GM18526 (cell line): ENCODE data around the gene HS6ST2.

Experiments
- POLR2A ChIP-seq: IDR thresholded peaks from 3 replicates; pipeline ENCODE4 v1.6.1; 2011; ENCODE audit not compliant: insufficient read length; ENCODE audit errors: extremely low read depth

The HS6ST2 gene

GRCh38 chrX:132668178-132668577 is 290.3 kb downstream of the HS6ST2 start:
- no peak for TF ChIP-seq POLR2A

- TF ChIP-seq POLR2A = no peak
Measured at GRCh38 chrX:132665676-132666075, 292.8 kb downstream of the HS6ST2 start.

DNA sequence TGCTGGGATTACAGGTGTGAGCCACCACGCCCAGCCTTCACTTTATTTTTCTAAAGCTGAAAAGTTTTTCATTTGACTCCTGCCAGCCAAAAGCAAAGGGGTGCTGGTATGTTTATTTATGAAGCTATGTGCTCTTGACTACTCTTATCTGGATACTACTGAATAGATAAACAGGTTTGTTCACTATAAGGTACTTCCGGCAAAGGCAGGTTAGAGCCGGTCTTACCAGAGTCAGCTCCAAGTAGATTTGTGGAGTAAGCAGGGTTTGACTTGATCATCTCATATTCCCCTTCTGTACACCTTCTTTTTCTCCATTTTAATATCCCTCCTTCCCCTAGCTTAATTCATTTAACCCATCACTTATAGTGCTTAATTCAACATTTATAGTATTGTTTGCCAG is 294.2 kb downstream of the HS6ST2 start:
- TF ChIP-seq POLR2A = no peak

DNA sequence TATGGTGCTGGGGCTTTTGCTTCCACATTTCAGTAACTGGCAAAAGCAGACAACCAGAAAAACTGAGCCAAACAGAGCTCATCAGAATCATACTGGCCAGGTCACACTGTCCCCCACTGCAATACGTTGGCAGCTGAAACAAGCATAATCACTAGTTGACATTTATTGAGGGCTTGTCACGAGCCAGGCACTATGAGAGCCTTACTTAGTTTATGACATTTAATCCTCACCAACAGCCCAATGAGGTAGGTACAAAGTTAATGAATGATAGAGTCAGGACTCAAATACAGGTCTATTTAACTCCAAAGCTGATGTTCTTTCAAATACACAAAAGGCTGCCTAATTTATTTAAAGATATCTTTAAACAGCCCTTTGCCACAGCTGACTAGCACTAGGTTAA is 295.6 kb downstream of the HS6ST2 start:
- no peak for TF ChIP-seq POLR2A

- TF ChIP-seq POLR2A = no peak
Measured at GRCh38 chrX:132657876-132658275, 300.6 kb downstream of the HS6ST2 start.

DNA sequence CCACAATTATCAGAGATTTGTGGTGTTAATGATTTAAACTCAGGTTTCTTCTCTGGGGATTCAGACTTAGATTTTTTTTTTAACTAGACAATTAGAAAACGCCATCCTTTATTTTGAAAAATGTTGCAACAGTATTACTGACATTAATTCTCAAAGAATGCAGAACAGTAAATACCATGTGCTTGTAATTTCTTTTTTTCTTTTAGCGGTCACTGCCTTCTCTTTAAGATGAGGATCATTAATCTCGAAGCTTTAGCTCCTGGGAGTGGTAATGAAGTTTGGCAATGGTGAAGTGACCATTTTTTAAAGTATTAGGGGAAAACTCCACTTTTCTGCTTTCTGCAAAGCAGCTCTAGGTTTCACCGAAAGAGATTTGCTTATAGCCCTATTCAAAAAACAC is 305.6 kb downstream of the HS6ST2 start:
- no peak for TF ChIP-seq POLR2A

- no peak for TF ChIP-seq POLR2A
Measured at GRCh38 chrX:132651421-132652086, 306.9 kb downstream of the HS6ST2 start.

- no peak for TF ChIP-seq POLR2A
Measured at GRCh38 chrX:132648895-132649294, 309.5 kb downstream of the HS6ST2 start.

DNA sequence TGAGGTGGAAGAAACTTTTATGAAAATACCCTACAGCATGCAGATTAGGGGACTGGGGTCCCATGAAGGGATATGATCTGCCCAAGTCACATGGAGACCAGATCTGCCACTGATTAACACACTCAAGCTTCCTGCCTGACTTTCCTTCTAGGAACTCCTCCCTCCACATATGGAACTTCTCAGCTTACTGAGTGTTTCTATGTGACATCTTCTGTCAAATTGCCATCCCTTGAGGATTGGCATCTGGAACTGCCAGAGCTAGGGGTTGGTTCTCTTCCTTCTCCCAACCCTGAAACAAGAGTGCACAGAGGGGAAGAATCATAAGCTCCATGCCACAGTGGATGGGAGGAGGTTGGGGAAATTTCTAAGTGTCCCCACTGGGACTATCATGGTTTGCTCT is 319.0 kb downstream of the HS6ST2 start:
- TF ChIP-seq POLR2A = no peak

- no peak for TF ChIP-seq POLR2A
Measured at GRCh38 chrX:132638313-132638712, 320.1 kb downstream of the HS6ST2 start.

DNA sequence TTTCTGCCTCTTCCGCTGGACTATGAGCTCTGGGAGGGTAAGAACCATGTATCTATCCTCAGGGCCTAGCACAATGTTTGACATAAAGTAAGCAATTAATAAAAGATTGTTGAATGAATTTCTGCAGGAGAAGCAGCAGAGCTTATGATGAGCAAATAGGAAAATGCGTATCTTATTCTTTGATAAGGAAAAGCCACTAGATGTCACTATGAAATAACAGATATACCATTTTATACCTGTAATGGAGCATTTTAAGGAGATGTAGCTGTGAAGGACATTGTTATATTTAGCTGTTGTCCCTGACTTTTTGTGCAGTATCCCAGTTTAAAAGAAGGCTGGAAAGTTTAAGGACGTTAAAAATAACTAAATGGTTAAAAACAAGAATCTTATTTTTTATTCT is 322.3 kb downstream of the HS6ST2 start:
- no peak for TF ChIP-seq POLR2A

GRCh38 chrX:132634521-132634920 is 323.9 kb downstream of the HS6ST2 start:
- TF ChIP-seq POLR2A = no peak

DNA sequence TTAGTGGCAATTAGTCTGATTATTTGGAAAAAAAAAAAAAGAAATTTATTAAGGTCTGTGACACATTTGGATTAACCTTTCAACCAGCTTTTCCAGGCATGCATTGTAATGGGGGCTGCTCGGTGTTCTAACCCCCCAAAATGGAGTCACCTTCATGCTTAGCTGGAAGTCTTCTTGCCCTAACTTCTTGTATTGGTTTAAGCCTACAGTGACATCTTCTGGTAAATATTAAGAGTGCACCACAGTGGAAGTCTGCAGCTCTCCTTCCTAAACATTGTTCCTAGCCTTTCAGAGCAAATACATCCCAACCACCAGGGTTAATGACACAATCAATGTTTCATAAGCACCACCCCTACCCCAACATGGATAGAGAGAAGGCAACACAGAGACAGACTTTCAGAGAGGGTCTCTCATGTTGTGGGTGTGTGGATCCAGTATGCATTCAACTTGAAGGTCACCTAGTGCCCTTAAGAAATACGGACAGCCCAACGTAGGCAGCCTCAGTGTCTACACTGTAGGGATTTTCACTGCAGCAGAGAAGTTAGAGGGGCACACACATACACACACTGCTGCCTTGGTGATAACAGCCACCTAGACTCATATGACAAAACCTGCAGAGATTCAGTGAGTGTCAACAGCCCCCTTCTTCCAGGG is 326.7 kb downstream of the HS6ST2 start:
- no peak for TF ChIP-seq POLR2A

DNA sequence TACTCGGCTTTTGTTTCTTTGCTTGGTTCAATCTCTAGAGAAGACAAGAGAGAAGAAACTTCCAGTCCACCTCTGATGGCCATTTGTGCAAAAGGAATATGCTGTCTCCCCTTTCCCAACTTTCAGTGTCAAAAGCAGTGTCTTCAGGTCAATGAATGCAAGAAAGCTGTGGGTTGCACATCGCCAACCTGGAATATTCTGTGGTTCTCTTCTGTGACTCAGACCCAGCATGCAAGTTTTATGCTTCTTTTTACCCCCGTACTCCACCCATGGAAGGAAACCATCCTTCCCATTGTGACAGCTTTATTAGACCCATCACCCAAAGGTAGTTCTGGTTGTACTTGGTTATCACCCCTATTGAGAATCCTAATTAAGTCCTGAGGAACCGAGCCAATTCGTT is 334.0 kb downstream of the HS6ST2 start:
- no peak for TF ChIP-seq POLR2A

DNA sequence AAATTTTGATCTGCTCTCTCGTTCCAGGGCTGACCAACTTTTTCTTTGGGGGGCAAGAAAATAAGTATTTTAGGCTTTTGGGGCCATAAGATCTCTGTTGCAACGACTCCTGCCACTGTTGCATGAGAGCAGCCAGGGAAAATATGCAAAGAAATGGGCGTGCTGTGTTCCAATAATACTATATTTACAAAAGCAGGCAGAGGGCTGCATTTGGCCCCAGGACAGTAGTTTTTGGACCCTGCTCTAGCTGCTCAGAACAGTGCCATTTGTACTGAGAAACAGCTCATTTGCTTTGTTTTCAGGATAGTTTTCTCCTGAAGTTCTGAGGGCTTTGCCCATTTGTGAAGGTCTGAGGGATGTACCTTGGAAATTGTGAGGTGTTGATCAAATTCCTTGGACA is 334.5 kb downstream of the HS6ST2 start:
- no peak for TF ChIP-seq POLR2A

DNA sequence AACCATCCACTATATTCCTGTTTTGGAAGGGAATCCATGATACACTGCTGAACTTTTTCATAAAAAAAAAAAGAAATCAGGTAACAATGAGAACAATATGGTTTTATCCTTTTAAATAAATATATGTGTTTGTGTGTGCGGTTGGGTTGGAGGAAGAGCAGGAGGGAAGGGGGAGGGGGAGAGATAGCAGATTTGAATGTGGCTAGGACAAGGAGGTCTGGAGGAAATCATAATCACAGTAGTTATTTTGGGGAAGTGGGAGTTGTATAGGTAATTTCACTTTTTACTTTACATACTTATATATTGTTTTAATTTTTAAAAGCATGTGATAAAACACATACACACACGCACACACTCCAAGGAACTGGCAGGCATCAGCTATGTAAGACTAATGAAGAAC is 335.1 kb downstream of the HS6ST2 start:
- no peak for TF ChIP-seq POLR2A

DNA sequence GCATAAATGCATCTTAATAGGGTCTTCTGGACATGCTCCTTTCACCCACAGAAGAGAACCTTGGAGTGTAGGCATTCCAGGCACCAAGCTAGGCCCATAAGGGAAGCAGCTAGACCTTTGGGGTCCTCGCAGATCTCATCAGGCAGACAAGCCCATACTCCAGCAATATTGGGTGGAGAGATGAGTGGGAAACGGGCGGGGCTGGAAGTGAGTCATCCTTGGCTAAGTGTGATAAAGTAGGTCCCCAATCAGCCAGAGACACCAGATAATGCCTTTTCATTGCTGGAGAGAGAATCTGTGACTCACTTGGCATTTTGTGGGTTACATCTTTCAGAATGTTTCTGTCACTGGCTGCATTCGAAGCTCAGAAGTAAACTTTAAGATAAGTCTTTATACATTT is 336.3 kb downstream of the HS6ST2 start:
- TF ChIP-seq POLR2A = no peak
